Activated CD4-positive, alpha-beta T cell treated with anti-CD3 and anti-CD28 coated beads for 4 hours (primary cell): Measurements from ENCODE around the gene AIDA.
"Not testable (repeated sequence)": the region's sequence is repeated elsewhere in the genome, so short reads cannot be mapped to it uniquely, and the experiment has no call there.

Experiments used
- DNase-seq, 2 donors: peaks; one replicate each; pipeline ENCODE4 v3.0.0-alpha.2; 2020

AIDA gene

GRCh38 chr1:222712253-222713090, at the start of gene AIDA, which contains the start of gene BROX:
Gene AIDA (minus strand): TSS chr1:222712491. CDS start chr1:222712317, 174 bp downstream.
Gene BROX (plus strand): TSS chr1:222712564. CDS start chr1:222715700, 3,136 bp downstream.
- peak; percentile 94 to 97 for DNase-seq

GRCh38 chr1:222761083-222761482, 48.8 kb upstream of the AIDA start:
- DNase-seq, result no peak

- no peak for DNase-seq
Observed at GRCh38 chr1:222759451-222760035, 47.3 kb upstream of the AIDA start.

- no peak for DNase-seq
Observed at GRCh38 chr1:222757646-222758268, 45.5 kb upstream of the AIDA start.

GRCh38 chr1:222754366-222755139, 42.3 kb upstream of the AIDA start:
- no peak for DNase-seq

GRCh38 chr1:222751255-222751654, 39.0 kb upstream of the AIDA start:
- no peak for DNase-seq

GRCh38 chr1:222750651-222751050, 38.4 kb upstream of the AIDA start:
- no peak for DNase-seq

GRCh38 chr1:222749927-222750326, 37.6 kb upstream of the AIDA start:
- DNase-seq, result no peak

- DNase-seq, result not testable (repeated sequence)
Observed at GRCh38 chr1:222741630-222742457, 29.6 kb upstream of the AIDA start.

- DNase-seq, result no peak
Observed at GRCh38 chr1:222739929-222740328, 27.6 kb upstream of the AIDA start.

- no peak for DNase-seq
Observed at GRCh38 chr1:222739465-222739864, 27.2 kb upstream of the AIDA start.

- DNase-seq, result no peak
Observed at GRCh38 chr1:222736972-222737371, 24.7 kb upstream of the AIDA start, which contains the start of gene FAM177B. Gene FAM177B (plus strand): TSS chr1:222737202. CDS start chr1:222746546, 9,344 bp downstream.

GRCh38 chr1:222736470-222736869, 24.2 kb upstream of the AIDA start:
- no peak for DNase-seq

GRCh38 chr1:222734740-222735139, 22.4 kb upstream of the AIDA start:
- no peak for DNase-seq

- DNase-seq, result no peak
Observed at GRCh38 chr1:222732216-222733159, 20.2 kb upstream of the AIDA start.

- no peak for DNase-seq
Observed at GRCh38 chr1:222730866-222731265, 18.6 kb upstream of the AIDA start.

- no peak for DNase-seq
Observed at GRCh38 chr1:222728746-222729145, 16.5 kb upstream of the AIDA start.

- no peak for DNase-seq
Observed at GRCh38 chr1:222716393-222716792, 4.1 kb upstream of the AIDA start.

GRCh38 chr1:222713091-222713961, 1.0 kb upstream of the AIDA start:
- DNase-seq, result peak; percentile 86 to 87
